ENCODE measurements around the gene DNAJC18.
A peak's percentile ranks its signal among the peaks of the same experiment; 100 is the strongest.

The DNAJC18 gene

DNA sequence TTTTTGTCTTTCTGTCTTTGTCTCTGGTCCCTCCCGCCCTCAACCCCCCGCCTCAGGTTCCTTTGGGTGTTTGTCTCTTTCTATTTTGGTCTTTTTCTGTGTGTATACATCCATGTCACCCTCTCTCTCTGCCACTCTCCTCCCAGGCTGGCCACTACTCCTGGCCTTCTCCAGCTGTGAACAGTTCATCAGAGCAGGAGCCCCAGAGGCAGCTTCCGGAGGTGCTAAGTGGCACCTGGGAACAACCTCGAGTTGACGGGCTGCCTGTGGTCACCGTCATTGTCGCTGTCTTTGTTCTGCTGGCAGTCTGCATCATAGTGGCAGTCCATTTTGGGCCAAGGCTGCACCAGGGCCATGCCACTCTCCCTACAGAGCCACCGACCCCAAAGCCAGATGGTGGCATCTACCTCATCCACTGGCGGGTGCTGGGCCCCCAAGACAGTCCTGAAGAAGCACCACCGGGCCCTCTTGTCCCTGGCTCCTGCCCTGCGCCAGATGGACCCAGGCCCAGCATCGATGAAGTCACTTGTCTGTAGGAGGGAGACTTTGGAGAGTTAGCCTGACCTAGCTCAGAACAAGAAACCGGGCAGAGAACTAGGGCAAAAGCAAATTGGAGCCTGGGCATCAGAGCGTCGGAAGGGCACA lies 33.2 kb upstream of the DNAJC18 start:
- Mint-ChIP-seq H3K4me3 (peak overlapping the region; percentile 71), H3K9me3 (no peaks in the 10 kb centered on the region), H3K36me3 (ENCODE audit: low read depth) (peaks cover 26% of the 10 kb centered on the region), H3K27me3 (ENCODE audit: low read depth) (no peaks in the 10 kb centered on the region), H3K27ac (peak overlapping the region; percentile 85), H3K4me1 (ENCODE audit: low read depth) (peaks cover 78% of the 10 kb centered on the region)

DNA sequence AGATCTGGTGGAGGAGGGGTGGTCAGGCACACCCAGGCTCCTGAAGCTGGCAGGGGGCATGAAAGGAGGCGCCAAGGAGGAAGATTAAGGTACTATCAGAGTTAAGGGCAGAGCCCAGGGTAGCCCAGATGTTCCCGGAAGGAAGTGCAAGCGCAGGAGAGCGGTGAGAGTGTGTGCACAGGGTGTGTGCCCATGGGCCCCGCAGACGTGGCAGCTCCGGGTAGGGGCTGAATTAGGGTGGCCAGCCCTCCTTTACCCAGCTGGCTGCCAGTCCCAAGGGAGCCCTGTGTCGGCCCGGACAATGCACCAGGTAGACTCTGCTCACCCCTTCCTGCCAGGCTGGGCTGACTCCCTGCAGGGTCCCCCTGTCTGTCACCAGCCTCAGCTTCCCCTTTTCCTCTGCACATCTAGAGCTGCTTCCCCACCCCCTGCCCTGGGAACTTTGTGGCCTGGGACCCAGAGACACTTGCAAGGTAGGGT lies 31.5 kb upstream of the DNAJC18 start, which contains the start of gene SMIM33:
TSS of gene SMIM33 (plus strand) at position 184 of the 480 bp plus-strand sequence. CDS start at position 302, 118 bp downstream.
- H3K27me3 Mint-ChIP-seq (ENCODE audit: low read depth), result no peaks in the 10 kb centered on the region
- peak within 1 kb of the TSS; percentile 90 for H3K27ac Mint-ChIP-seq
- H3K4me3 Mint-ChIP-seq, result peak within 1 kb of the TSS; percentile 76
- H3K4me1 Mint-ChIP-seq (ENCODE audit: low read depth), result peaks cover 65% of the 10 kb centered on the region
- no peaks in the 10 kb centered on the region for H3K9me3 Mint-ChIP-seq
- peaks cover 18% of the 10 kb centered on the region for H3K36me3 Mint-ChIP-seq (ENCODE audit: low read depth)

DNA sequence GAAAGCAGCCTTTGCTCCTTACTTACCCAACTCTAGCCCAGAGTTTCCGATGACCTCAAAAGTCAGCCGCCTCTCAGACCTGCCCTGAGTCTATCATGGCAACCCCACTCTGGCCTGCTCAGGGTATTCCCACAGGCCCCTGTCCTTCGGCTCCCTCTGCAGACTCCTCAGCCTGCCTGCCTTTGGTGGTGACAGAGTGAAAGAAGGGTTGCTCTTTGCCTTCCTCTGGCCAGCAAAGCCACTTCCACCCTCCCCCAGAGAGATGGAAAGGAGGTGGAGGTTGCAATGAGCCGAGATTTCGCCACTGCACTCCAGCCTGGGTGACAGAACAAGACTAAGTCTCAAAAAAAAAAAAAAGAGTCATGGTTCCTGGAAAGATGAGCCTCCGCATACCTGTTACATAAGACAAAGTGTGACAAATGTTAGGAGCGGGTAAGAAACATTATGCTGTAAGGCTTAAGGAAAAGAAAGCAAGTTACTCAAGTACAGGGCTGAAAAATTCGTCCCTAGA lies 29.2 kb upstream of the DNAJC18 start:
- Mint-ChIP-seq H3K4me3 (peak overlapping the region; percentile 69), H3K36me3 (ENCODE audit: low read depth) (peaks cover 4% of the 10 kb centered on the region), H3K27ac (peak overlapping the region; percentile 80), H3K27me3 (ENCODE audit: low read depth) (no peaks in the 10 kb centered on the region), H3K4me1 (ENCODE audit: low read depth) (peaks cover 48% of the 10 kb centered on the region), H3K9me3 (no peaks in the 10 kb centered on the region)

DNA sequence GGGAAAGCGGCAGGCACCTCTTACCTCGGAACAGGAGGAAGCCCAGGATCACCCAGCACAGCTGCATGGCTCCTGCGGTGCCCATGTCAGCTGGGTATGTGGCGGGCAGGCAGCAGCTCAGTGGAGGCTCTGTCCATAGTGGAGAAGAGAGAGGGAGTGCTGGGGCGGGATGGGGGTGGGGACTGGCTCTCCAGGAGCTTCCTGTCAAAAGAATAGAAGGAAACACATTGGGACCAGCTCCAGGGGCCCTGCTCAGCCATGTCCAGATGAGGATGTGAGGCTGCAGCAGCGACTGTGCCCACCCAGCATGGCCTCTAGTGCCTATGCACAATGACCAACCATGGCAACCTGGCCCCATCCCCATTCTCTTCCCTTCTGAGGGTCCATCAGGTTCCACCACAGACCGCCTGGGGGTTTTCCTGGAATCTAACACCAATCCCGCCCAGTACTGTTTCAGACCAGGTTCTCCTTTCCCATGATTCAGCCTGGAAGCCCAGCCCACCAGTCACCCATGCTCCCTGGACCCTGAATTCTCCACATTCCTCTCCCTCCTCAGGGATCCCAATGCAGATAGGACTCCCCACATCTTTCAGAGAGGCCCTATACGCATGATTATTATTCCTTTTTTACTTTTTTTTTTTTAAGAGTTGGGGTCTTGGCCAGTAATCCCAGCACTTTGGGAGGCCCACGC lies 23.4 kb upstream of the DNAJC18 start, which contains the start of gene ECSCR:
TSS of gene ECSCR (minus strand) at position 158 of the 691 bp plus-strand sequence. CDS start at position 85, 73 bp downstream.
- Mint-ChIP-seq H3K27ac (no peak within 1 kb of the TSS), H3K9me3 (no peaks in the 10 kb centered on the region), H3K4me3 (no peak within 1 kb of the TSS), H3K36me3 (ENCODE audit: low read depth) (no peaks in the 10 kb centered on the region), H3K4me1 (ENCODE audit: low read depth) (peaks cover 34% of the 10 kb centered on the region), H3K27me3 (ENCODE audit: low read depth) (no peaks in the 10 kb centered on the region)

DNA sequence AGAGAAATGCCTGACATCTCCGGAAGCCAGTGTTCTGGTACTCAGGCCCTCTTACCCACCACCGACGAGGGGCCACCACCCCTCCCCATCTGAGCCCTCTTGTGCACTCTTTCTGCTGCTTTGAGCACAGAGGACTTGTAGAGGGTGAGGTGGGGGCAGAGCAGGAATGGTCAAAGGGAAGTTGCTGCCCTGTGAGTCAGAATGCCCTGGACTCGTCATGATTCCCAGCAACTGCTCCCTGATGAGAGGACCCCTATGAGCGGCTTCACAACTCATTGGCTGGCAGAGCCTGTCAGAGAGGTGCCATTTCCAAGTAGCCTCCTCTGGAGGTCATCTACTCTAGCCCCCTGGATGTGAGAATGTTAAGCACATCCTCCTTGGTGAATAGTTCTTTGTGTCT lies 22.4 kb upstream of the DNAJC18 start:
- H3K9me3 Mint-ChIP-seq, result no peaks in the 10 kb centered on the region
- H3K27me3 Mint-ChIP-seq (ENCODE audit: low read depth), result no peaks in the 10 kb centered on the region
- no peak overlapping the region for H3K27ac Mint-ChIP-seq
- H3K4me1 Mint-ChIP-seq (ENCODE audit: low read depth), result peaks cover 42% of the 10 kb centered on the region
- H3K4me3 Mint-ChIP-seq, result no peak overlapping the region
- H3K36me3 Mint-ChIP-seq (ENCODE audit: low read depth), result no peaks in the 10 kb centered on the region

DNA sequence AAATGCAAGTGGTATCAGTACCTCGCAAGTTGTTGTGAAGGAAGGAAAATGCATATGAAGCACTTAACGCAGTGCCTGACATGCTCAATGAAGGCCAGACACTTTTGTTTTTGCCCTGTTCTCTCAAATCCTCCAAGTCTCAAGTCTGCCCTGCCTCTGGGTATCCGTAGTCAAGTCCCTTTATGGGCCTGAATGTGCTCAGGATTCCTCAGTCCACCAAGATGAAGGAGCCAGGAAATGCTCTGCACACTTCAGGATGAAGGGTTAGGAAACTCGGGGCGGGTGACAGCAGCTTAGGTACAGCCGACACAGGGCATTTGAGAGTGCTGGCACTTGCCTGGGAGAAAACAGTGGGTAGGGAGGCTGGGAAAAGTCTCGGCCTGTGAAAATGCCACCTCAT lies 21.9 kb upstream of the DNAJC18 start:
- Mint-ChIP-seq H3K4me3 (no peak overlapping the region), H3K27ac (no peak overlapping the region)

DNA sequence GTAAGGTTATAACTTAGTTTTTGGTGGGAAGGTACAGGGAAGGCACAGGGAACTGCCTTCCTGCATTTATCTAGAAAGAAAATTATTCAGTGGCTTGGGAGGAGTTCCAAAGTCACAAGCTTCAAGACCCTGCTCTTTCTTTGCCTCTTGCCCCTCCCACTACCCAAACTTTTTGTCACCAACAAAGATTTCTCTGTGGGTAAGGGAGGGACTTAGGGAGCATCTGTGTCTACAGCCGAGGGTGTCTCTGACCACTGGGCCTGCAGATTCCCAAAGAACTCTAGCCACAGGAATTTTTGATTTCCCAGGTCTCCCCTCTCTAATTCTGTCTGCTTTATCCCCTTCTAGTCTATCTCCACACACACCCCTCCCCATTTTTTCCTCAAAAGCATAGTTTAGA lies 21.1 kb upstream of the DNAJC18 start:
- peak overlapping the region; percentile 93 for H3K27ac Mint-ChIP-seq
- no peaks in the 10 kb centered on the region for H3K27me3 Mint-ChIP-seq (ENCODE audit: low read depth)
- H3K9me3 Mint-ChIP-seq, result no peaks in the 10 kb centered on the region
- no peaks in the 10 kb centered on the region for H3K36me3 Mint-ChIP-seq (ENCODE audit: low read depth)
- no peak overlapping the region for H3K4me3 Mint-ChIP-seq
- peaks cover 49% of the 10 kb centered on the region for H3K4me1 Mint-ChIP-seq (ENCODE audit: low read depth)

More for the DNA sequence above, 21.9 kb upstream of the DNAJC18 start:
- Mint-ChIP-seq H3K4me1 (ENCODE audit: low read depth) (peaks cover 47% of the 10 kb centered on the region), H3K27me3 (ENCODE audit: low read depth) (no peaks in the 10 kb centered on the region), H3K36me3 (ENCODE audit: low read depth) (no peaks in the 10 kb centered on the region), H3K9me3 (no peaks in the 10 kb centered on the region)

DNA sequence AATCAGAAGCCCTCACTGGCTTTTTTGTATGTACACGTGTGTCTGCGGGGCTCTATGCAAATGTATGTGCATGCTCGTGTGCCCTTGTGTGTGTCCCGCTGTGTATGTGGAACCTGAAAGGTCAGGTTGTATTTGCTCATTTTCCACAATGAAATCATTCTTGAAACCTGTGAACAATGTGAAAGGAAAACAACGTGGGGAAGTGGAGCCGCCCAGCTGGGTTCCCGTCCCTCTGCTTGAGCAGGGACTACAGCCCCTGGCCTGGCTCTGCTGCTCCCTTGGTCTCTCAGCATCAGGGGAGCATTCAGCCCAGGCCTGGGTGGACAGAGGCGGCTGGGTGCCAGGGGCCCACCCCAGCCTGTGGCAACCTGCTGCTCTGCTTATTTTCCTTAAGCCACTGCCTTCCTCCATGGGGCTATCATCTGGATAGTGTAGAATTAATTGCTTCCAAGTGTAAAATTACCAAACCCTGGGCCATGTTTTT lies 20.2 kb upstream of the DNAJC18 start:
- H3K4me1 Mint-ChIP-seq (ENCODE audit: low read depth), result peaks cover 56% of the 10 kb centered on the region
- H3K36me3 Mint-ChIP-seq (ENCODE audit: low read depth), result no peaks in the 10 kb centered on the region
- no peaks in the 10 kb centered on the region for H3K9me3 Mint-ChIP-seq
- H3K27me3 Mint-ChIP-seq (ENCODE audit: low read depth), result no peaks in the 10 kb centered on the region
- peak overlapping the region; percentile 40 for H3K4me3 Mint-ChIP-seq
- peak overlapping the region; percentile 93 for H3K27ac Mint-ChIP-seq

DNA sequence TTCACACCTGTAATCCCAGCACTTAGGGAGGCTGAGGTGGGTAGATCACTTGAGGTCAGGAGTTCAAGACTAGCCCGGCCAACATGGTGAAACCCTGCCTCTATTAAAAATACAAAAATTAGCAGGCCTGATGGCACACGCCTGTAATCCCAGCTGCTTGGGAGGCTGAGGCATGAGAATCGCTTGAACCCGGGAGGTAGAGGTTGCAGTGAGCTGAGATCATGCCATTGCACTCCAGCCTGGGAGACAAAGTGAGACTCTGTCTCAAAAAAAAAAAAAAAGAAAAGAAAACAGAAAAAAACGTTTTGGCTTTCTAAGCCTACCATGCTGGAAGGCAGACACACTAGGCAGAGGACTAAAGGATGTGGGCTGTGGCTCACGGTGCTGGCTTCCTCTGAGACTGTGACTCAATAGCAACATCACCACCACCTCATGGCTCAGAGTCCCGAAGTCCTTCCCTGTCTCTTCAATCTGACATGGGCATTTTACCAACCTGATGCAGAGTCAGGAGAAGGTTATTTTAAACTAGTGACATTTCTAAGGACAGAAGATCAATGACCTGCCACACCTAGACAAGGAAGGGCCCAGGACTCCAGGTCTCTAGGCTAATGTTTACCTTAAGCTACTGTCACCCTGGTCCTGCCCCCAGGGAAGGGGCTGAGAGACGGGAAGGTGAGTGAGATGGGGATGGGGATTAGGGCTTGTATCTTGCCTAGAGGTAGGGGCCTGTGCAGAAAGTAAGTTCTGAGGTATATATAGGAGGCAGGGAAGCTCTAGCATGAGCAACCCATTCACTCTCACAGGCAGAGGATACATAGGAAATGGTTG lies 19.5 kb upstream of the DNAJC18 start:
- peaks cover 63% of the 10 kb centered on the region for H3K4me1 Mint-ChIP-seq (ENCODE audit: low read depth)
- H3K36me3 Mint-ChIP-seq (ENCODE audit: low read depth), result no peaks in the 10 kb centered on the region
- peak overlapping the region; percentile 93 for H3K27ac Mint-ChIP-seq
- no peaks in the 10 kb centered on the region for H3K27me3 Mint-ChIP-seq (ENCODE audit: low read depth)
- peak overlapping the region; percentile 59 for H3K4me3 Mint-ChIP-seq
- no peaks in the 10 kb centered on the region for H3K9me3 Mint-ChIP-seq

DNA sequence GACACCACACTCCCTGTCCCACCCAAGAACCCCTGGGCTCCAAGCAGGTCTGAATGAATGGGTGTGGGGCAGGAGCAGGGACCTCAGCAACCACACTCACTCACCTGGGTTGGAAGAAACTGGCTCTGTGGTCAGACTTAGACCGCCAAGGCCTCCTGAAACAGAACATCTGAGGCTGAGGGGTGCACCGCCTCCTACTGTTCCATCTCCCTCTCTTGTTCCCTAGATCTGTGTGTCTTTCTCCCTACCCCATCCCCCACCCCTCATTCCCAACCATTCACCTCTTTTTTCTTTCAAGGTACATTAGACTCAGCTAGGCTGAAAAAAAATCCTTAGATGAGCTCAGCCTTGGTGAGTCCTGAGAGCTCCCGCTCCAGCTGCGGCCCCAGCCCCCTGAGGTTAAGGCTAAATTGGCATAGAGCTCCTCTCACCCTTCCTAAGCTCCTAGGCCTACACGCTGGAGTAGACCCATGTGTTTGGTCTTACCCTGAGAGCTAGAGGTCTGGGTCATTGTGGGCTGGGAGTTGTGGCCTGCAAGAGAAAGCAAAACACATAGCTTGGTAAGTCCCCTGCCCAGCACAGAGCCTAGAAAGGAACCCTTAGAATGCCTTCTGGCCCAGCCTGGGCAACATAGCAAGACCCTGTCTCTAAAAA lies 18.5 kb upstream of the DNAJC18 start:
- no peaks in the 10 kb centered on the region for H3K9me3 Mint-ChIP-seq
- peaks cover 67% of the 10 kb centered on the region for H3K4me1 Mint-ChIP-seq (ENCODE audit: low read depth)

DNA sequence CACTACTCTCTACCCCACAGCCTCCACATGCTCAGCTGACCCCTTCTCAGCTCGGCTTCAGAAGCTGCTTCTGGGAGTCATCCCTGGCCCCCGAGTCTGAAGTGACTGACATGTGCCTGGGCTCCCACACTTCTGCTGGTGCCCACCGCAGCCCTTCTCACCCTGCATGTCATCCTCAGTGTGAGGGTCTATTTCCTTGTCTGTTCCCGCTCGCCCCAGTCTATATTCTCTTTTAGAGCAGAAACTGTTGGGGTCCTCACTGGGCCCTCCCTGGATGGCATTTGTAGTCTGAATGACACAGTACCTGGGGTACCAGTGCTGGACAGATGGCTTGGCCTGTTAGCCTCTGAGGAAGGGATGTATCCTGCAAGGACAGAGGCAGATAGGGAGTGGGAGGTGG lies 17.9 kb upstream of the DNAJC18 start:
- Mint-ChIP-seq H3K27ac (peak overlapping the region; percentile 73), H3K4me1 (ENCODE audit: low read depth) (peaks cover 67% of the 10 kb centered on the region), H3K9me3 (no peaks in the 10 kb centered on the region), H3K27me3 (ENCODE audit: low read depth) (no peaks in the 10 kb centered on the region), H3K36me3 (ENCODE audit: low read depth) (no peaks in the 10 kb centered on the region), H3K4me3 (no peak overlapping the region)

More for the DNA sequence above, 18.5 kb upstream of the DNAJC18 start:
- Mint-ChIP-seq H3K36me3 (ENCODE audit: low read depth) (no peaks in the 10 kb centered on the region), H3K27me3 (ENCODE audit: low read depth) (no peaks in the 10 kb centered on the region), H3K4me3 (peak overlapping the region; percentile 51), H3K27ac (peak overlapping the region; percentile 93)

DNA sequence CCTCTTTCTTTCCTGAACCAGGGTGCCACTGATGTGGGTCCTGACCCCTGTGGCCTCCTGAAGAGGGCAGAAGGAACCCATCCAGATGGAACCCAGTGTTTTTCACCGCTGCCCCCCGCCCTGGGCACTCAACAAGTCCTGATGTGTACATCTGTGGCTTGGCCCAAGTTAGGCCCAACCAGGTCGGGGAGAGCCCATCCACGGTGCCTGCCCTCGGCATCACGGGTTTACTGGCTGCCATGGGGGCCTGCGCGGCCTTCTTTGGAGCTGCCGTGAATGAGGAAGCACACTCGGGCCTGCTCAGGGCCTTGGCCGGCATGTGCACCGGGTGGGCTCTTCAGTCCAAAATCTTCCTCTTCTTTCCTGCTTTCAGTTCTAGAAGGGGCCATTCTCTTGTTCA lies 17.5 kb upstream of the DNAJC18 start:
- H3K4me1 Mint-ChIP-seq (ENCODE audit: low read depth), result peaks cover 66% of the 10 kb centered on the region
- no peaks in the 10 kb centered on the region for H3K27me3 Mint-ChIP-seq (ENCODE audit: low read depth)
- peak overlapping the region; percentile 73 for H3K27ac Mint-ChIP-seq
- H3K9me3 Mint-ChIP-seq, result no peaks in the 10 kb centered on the region
- no peaks in the 10 kb centered on the region for H3K36me3 Mint-ChIP-seq (ENCODE audit: low read depth)
- H3K4me3 Mint-ChIP-seq, result no peak overlapping the region

DNA sequence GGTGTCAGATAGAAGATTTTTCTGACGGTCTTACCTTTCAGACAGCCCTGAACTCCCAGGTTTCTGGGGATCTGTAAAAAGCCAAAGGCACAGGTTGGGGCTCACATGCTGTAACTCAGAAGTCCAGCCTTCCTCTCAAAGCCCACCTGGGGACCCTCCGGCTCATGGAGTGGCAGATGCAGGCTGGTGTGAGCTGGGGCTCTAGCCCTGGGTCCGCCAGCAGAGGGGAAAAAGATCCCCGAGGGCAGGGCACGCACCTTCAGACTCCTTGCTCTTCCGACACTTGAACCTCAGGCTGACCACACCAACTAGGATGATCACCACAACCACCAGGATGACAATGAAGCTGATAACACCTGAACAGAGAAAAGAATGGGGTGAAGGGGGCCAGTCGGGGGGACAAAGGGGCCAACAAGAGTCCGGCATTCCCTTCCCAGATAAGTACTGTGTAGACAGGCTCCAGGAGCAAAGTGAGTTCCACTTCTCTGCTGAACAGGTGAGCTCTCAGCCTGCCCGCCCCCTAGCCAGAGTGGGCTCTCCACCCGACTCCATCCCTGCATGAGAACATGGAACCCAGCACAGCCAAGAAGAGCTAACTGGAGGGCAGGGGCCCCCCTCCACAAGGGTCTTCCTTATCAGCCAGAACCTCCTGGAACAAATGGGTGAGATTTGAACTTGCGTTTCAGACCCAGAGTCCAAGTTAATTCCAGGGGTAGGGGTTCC lies 15.4 kb upstream of the DNAJC18 start:
- no peaks in the 10 kb centered on the region for H3K9me3 Mint-ChIP-seq
- no peaks in the 10 kb centered on the region for H3K36me3 Mint-ChIP-seq (ENCODE audit: low read depth)
- H3K27ac Mint-ChIP-seq, result peak overlapping the region; percentile 74
- no peaks in the 10 kb centered on the region for H3K27me3 Mint-ChIP-seq (ENCODE audit: low read depth)
- peaks cover 48% of the 10 kb centered on the region for H3K4me1 Mint-ChIP-seq (ENCODE audit: low read depth)
- no peak overlapping the region for H3K4me3 Mint-ChIP-seq
